Prostate gland (tissue), 2 donors: ENCODE data around the gene CDK14.

Source experiments
- POLR2AphosphoS5 ChIP-seq: sonication (generic); formaldehyde crosslinking; IDR thresholded peaks from one replicate; pipeline ENCODE4 v1.6.1; 2017; ENCODE audit warnings: antibody characterized with exemption
- TF ChIP-seq, protein P1 (sequence below), 4 experiments: fragments of 200-600 bp in 2 of 4; fragments of 450-650 bp in 2 of 4; sonication (generic) in 2 of 4; IDR thresholded peaks; 1 replicate in 3 of 4; 2 replicates in 1 of 4; pipeline ENCODE4 v1.5.1; 2016 to 2019; ENCODE audit warnings: antibody characterized with exemption in 4 of 4, mild to moderate bottlenecking in 2 of 4, moderate library complexity in 2 of 4

DNA sequence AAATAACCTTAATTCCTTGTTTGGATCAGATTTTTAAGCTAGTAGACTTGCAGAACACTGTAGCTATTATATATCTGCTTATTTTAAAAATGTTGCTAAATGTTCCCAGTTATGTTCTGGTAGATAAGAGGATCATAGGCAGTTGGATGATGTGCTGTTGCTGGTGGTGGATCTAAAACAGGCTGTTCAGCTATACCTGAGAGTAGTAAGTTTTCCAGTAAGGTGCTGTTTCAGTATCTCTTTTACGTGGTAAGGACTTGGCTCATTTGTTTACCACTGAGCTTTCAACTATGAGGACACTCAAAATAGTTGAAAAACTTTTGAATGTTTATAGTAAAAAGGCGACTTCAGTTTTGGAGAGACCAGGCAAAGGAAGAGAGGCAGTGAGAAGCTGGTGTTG lies 180.9 kb downstream of the CDK14 start:
- TF ChIP-seq, protein P1, sequence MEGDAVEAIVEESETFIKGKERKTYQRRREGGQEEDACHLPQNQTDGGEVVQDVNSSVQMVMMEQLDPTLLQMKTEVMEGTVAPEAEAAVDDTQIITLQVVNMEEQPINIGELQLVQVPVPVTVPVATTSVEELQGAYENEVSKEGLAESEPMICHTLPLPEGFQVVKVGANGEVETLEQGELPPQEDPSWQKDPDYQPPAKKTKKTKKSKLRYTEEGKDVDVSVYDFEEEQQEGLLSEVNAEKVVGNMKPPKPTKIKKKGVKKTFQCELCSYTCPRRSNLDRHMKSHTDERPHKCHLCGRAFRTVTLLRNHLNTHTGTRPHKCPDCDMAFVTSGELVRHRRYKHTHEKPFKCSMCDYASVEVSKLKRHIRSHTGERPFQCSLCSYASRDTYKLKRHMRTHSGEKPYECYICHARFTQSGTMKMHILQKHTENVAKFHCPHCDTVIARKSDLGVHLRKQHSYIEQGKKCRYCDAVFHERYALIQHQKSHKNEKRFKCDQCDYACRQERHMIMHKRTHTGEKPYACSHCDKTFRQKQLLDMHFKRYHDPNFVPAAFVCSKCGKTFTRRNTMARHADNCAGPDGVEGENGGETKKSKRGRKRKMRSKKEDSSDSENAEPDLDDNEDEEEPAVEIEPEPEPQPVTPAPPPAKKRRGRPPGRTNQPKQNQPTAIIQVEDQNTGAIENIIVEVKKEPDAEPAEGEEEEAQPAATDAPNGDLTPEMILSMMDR (IDR thresholded peaks at IDR 0.05), result no peak
- no peak for TF ChIP-seq POLR2AphosphoS5
